SK-N-MC (cell line): ENCODE results near the gene PGAM2.

Source experiments
- EZH2 ChIP-seq: fragments of 200-600 bp; sonication (generic); IDR thresholded peaks from one replicate; pipeline ENCODE4 v1.6.1; 2017; ENCODE audit warnings: antibody characterized with exemption
- POLR2AphosphoS5 ChIP-seq: IDR thresholded peaks from 2 replicates; pipeline ENCODE4 v1.6.1; 2012; ENCODE audit warnings: mild to moderate bottlenecking, low read depth, low read length, borderline replicate concordance

DNA sequence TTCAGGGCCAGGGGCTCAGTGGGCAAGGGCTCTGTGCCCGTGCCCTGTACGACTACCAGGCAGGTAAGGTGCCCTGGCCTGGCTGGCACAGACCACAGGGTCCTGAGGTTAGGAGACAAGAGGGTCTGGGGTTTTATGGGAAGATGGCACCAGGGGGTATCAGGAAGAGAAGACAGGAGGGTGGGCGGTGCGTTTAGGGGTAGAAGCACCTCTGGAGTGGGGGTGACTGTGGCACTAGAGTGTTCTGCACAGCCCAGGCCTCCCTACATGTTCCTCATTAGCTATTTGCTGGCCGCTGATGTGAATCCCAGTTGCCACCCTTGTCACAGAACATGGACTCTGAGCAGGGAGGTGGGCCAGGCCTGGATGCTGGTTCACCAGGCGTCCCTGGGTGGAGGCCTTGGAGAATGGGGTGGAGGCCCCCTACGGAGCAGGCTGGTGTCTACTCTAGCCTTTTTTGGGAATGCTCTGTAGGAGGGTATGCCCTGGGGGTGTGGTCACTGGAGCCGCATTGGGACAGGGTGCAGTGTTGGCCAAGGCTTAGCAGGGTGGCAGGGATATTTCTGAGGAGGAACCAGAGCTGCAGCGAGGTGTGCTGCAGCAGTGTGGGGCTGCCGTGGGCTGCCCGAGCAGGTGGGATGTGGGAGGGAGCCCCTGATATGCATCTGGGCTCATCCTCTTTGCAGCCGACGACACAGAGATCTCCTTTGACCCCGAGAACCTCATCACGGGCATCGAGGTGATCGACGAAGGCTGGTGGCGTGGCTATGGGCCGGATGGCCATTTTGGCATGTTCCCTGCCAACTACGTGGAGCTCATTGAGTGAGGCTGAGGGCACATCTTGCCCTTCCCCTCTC, 5.0 kb downstream of the PGAM2 start:
- TF ChIP-seq POLR2AphosphoS5 (no peak), EZH2 (no peak)
